ENCODE data around the gene VAPB. TPM values are rescaled to one million over a fixed set of nuclear protein-coding genes. Genes with fewer than 3 reads are reported as not detected.

The VAPB gene
- total RNA-seq, 1 experiment from 2014 or later, result 46.6 TPM

DNA sequence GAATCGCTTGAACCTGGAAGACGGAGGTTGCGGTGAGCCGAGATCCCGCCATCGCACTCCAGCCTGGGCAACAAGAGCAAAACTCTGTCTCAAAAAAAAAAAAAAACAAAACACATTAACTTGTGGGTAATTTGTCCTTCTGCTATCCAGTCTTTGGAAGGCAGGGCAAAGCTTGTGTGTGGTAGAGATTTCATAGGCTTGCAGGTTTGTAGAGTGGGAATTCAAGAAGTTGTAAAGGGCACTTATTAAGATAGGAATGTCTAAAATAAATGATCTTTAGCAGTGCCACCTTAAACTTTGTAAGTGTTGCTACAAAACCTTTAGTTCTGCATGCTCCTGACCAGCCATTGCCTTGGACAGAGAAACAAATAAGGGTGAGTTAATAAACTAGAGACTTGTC, 8.4 kb downstream of the VAPB start (continued):
- TF ChIP-seq, protein P1, sequence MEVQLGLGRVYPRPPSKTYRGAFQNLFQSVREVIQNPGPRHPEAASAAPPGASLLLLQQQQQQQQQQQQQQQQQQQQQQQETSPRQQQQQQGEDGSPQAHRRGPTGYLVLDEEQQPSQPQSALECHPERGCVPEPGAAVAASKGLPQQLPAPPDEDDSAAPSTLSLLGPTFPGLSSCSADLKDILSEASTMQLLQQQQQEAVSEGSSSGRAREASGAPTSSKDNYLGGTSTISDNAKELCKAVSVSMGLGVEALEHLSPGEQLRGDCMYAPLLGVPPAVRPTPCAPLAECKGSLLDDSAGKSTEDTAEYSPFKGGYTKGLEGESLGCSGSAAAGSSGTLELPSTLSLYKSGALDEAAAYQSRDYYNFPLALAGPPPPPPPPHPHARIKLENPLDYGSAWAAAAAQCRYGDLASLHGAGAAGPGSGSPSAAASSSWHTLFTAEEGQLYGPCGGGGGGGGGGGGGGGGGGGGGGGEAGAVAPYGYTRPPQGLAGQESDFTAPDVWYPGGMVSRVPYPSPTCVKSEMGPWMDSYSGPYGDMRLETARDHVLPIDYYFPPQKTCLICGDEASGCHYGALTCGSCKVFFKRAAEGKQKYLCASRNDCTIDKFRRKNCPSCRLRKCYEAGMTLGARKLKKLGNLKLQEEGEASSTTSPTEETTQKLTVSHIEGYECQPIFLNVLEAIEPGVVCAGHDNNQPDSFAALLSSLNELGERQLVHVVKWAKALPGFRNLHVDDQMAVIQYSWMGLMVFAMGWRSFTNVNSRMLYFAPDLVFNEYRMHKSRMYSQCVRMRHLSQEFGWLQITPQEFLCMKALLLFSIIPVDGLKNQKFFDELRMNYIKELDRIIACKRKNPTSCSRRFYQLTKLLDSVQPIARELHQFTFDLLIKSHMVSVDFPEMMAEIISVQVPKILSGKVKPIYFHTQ (CRISPR knock-in tag; IDR thresholded peaks at IDR 0.05), result no peak
- TF ChIP-seq, protein P2, sequence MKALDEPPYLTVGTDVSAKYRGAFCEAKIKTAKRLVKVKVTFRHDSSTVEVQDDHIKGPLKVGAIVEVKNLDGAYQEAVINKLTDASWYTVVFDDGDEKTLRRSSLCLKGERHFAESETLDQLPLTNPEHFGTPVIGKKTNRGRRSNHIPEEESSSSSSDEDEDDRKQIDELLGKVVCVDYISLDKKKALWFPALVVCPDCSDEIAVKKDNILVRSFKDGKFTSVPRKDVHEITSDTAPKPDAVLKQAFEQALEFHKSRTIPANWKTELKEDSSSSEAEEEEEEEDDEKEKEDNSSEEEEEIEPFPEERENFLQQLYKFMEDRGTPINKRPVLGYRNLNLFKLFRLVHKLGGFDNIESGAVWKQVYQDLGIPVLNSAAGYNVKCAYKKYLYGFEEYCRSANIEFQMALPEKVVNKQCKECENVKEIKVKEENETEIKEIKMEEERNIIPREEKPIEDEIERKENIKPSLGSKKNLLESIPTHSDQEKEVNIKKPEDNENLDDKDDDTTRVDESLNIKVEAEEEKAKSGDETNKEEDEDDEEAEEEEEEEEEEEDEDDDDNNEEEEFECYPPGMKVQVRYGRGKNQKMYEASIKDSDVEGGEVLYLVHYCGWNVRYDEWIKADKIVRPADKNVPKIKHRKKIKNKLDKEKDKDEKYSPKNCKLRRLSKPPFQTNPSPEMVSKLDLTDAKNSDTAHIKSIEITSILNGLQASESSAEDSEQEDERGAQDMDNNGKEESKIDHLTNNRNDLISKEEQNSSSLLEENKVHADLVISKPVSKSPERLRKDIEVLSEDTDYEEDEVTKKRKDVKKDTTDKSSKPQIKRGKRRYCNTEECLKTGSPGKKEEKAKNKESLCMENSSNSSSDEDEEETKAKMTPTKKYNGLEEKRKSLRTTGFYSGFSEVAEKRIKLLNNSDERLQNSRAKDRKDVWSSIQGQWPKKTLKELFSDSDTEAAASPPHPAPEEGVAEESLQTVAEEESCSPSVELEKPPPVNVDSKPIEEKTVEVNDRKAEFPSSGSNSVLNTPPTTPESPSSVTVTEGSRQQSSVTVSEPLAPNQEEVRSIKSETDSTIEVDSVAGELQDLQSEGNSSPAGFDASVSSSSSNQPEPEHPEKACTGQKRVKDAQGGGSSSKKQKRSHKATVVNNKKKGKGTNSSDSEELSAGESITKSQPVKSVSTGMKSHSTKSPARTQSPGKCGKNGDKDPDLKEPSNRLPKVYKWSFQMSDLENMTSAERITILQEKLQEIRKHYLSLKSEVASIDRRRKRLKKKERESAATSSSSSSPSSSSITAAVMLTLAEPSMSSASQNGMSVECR (CRISPR knock-in tag; IDR thresholded peaks at IDR 0.05; ENCODE audit: borderline replicate concordance), result no peak
- TF ChIP-seq ZNF396 (CRISPR knock-in tag; IDR thresholded peaks at IDR 0.05; ENCODE audit: borderline replicate concordance), result no peak
- TF ChIP-seq ZNF121 (CRISPR knock-in tag; IDR thresholded peaks at IDR 0.05), result no peak
- no peak for TF ChIP-seq RELA (CRISPR knock-in tag; IDR thresholded peaks at IDR 0.05; ENCODE audit: borderline replicate concordance)

DNA sequence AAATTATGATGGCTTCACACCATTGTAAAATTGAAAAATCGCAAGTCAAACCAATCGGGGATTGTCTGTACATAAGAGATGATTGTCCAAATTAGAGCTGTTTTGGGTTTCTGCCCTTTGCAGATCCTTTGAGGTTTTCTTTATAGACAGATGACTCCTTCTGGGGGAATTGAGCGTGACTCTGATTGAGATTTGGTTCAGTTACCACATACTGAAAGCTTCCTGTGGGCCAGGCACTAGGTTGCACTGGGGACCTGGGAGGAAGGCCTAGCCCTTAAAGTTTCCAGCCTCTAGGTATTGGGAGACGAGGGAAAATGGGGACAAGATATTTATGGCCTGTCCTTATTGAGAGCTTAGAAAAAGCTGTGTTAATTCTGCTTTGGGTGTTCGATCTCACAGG, 9.2 kb downstream of the VAPB start:
- no peaks in the 10 kb centered on the region for H3K9me3 Mint-ChIP-seq
- no peak overlapping the region for H3K4me3 Mint-ChIP-seq
- H3K27ac Mint-ChIP-seq, result peak overlapping the region; percentile 57; the same call in 1 of the 2 replicates
- H3K36me3 Mint-ChIP-seq, result peaks cover 2% of the 10 kb centered on the region
- H3K27me3 Mint-ChIP-seq (ENCODE audit: low read depth), result no peaks in the 10 kb centered on the region
- H3K4me1 Mint-ChIP-seq, result peaks cover 45% of the 10 kb centered on the region
- TF ChIP-seq ZNF219 (CRISPR knock-in tag; IDR thresholded peaks at IDR 0.05; ENCODE audit: borderline replicate concordance) (no peak), GRHL2 (CRISPR knock-in tag; IDR thresholded peaks at IDR 0.05; ENCODE audit: insufficient replicate concordance, severe bottlenecking) (no peak), RELA (CRISPR knock-in tag; IDR thresholded peaks at IDR 0.05; ENCODE audit: borderline replicate concordance) (no peak), EMX1 (CRISPR knock-in tag; IDR thresholded peaks at IDR 0.05) (no peak), ZNF121 (CRISPR knock-in tag; IDR thresholded peaks at IDR 0.05) (no peak), ELF4 (CRISPR knock-in tag; IDR thresholded peaks at IDR 0.05; ENCODE audit: low read depth) (no peak), NFYB (CRISPR knock-in tag; conservative IDR thresholded peaks at IDR 0.05; ENCODE audit: low read depth) (no peak)
- TF ChIP-seq, protein P3, sequence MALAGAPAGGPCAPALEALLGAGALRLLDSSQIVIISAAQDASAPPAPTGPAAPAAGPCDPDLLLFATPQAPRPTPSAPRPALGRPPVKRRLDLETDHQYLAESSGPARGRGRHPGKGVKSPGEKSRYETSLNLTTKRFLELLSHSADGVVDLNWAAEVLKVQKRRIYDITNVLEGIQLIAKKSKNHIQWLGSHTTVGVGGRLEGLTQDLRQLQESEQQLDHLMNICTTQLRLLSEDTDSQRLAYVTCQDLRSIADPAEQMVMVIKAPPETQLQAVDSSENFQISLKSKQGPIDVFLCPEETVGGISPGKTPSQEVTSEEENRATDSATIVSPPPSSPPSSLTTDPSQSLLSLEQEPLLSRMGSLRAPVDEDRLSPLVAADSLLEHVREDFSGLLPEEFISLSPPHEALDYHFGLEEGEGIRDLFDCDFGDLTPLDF (CRISPR knock-in tag; IDR thresholded peaks at IDR 0.05), result no peak
- TF ChIP-seq, protein P4, sequence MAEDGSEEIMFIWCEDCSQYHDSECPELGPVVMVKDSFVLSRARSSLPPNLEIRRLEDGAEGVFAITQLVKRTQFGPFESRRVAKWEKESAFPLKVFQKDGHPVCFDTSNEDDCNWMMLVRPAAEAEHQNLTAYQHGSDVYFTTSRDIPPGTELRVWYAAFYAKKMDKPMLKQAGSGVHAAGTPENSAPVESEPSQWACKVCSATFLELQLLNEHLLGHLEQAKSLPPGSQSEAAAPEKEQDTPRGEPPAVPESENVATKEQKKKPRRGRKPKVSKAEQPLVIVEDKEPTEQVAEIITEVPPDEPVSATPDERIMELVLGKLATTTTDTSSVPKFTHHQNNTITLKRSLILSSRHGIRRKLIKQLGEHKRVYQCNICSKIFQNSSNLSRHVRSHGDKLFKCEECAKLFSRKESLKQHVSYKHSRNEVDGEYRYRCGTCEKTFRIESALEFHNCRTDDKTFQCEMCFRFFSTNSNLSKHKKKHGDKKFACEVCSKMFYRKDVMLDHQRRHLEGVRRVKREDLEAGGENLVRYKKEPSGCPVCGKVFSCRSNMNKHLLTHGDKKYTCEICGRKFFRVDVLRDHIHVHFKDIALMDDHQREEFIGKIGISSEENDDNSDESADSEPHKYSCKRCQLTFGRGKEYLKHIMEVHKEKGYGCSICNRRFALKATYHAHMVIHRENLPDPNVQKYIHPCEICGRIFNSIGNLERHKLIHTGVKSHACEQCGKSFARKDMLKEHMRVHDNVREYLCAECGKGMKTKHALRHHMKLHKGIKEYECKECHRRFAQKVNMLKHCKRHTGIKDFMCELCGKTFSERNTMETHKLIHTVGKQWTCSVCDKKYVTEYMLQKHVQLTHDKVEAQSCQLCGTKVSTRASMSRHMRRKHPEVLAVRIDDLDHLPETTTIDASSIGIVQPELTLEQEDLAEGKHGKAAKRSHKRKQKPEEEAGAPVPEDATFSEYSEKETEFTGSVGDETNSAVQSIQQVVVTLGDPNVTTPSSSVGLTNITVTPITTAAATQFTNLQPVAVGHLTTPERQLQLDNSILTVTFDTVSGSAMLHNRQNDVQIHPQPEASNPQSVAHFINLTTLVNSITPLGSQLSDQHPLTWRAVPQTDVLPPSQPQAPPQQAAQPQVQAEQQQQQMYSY (CRISPR knock-in tag; IDR thresholded peaks at IDR 0.05), result no peak
- TF ChIP-seq, protein P5, sequence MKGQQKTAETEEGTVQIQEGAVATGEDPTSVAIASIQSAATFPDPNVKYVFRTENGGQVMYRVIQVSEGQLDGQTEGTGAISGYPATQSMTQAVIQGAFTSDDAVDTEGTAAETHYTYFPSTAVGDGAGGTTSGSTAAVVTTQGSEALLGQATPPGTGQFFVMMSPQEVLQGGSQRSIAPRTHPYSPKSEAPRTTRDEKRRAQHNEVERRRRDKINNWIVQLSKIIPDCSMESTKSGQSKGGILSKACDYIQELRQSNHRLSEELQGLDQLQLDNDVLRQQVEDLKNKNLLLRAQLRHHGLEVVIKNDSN (CRISPR knock-in tag; IDR thresholded peaks at IDR 0.05), result no peak
- TF ChIP-seq, protein P6, sequence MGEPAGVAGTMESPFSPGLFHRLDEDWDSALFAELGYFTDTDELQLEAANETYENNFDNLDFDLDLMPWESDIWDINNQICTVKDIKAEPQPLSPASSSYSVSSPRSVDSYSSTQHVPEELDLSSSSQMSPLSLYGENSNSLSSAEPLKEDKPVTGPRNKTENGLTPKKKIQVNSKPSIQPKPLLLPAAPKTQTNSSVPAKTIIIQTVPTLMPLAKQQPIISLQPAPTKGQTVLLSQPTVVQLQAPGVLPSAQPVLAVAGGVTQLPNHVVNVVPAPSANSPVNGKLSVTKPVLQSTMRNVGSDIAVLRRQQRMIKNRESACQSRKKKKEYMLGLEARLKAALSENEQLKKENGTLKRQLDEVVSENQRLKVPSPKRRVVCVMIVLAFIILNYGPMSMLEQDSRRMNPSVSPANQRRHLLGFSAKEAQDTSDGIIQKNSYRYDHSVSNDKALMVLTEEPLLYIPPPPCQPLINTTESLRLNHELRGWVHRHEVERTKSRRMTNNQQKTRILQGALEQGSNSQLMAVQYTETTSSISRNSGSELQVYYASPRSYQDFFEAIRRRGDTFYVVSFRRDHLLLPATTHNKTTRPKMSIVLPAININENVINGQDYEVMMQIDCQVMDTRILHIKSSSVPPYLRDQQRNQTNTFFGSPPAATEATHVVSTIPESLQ (CRISPR knock-in tag; IDR thresholded peaks at IDR 0.05), result no peak
- no peak for ATAC-seq
- no peak for DNase-seq (ENCODE audit: low spot score)
- ChIA-PET CTCF (no interaction called here), POLR2A (interaction anchor here (0.8 to 2.3 kb wide), 2 partner anchors 9 to 23 kb away, joined by 4 to 9 read pairs; partner anchors contain the start of gene VAPB)

Measured in WTC11 (cell line).